GM19328 (cell line): ENCODE data around the gene MS4A10.

Source experiments
- ATAC-seq: cut with Tn5 transposase; IDR thresholded peaks from one replicate; pipeline ENCODE4 v1.9.1; 2021; ENCODE audit warnings: mild to moderate bottlenecking, moderate library complexity; ENCODE audit not compliant: unreplicated experiment

Gene MS4A10

DNA sequence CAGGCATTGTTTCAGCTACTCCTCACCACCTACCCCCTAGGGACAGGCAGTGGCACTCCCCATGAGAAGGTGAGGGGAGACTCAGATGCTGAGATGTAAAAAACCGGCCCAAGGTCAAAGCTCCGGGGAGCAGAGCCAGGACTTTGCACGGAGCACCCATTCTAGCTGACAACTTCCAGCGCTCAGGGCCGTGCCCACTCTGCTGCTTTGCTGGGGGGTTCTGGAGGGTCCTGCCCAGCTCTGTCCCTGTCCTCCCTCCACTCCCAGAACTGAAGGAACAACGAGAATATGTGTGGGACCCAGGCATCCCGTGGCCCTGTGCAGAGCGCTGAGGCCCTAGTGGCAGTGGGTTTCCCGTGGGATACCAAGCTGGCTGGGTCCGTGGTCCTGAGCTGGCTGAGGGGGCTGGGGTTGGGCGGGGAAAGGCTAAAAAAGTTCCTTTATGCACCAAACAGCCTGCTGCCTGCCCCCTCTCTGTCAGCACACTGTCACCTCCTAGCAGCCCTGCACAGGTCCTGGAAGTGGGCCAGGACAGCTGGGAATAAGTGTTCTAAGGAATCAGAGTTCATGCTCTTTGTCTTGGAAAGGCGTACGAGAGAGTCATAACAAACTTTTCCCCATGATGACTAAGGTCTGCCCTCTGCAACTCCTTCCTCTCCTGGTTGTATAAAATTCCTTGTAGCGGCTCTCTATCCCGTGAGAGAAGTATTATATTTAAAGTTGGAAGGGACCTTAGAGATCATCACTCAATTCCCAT is 1.9 kb downstream of the MS4A10 start:
- no peak for ATAC-seq

DNA sequence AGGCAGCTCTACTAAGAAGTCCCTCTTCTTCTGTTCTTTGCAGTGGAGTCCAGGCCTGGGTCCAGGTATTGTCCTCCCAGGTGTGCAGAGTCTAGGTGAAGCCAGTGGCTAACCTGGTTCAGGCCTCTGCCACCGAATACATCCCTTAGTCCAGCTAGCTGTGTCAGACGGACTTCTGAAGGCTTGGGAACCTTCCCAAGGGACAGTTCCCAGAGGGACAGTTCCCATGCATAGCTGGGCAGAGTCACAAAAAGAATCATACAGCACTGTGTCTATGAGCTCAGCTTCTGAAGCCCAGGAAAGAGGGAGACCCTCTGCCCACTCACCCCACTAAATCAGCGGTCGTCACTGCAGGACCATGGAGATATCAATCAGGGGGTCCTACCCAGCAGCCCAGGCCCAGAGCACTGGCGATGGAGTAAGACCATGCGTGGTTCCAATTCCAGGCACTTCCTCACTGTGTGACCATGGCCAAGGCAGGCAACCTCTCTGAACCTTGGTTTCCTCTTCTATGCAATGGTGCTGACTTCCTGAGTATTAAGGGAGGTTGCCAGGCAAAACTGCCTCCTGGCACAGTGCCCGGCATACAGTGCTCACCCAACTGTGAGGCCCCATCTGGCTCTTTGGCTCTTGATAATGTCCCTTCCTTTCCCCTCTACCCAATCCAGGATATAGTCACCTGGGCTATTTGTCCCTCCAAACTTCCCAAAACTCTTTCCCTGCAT is 3.4 kb downstream of the MS4A10 start:
- ATAC-seq, result no peak

DNA sequence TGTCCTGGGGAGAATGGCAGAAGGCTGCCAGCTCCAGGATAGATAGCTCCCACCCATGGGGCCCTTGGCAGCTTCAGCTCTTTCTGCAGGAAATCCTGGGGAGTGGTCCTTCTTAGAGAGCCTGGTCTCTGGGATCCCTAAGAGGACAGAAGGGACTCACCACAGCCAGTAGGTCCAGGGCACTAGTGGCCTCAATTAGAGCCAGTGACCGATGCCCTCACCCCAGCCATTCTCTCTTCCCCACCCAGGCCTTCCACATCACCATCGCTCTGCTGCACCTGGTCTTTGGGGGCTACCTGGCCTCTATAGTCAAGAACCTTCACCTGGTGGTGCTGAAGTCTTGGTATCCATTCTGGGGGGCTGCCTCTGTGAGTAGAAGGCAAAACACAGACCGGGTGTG is 5.6 kb downstream of the MS4A10 start:
- ATAC-seq, result no peak

DNA sequence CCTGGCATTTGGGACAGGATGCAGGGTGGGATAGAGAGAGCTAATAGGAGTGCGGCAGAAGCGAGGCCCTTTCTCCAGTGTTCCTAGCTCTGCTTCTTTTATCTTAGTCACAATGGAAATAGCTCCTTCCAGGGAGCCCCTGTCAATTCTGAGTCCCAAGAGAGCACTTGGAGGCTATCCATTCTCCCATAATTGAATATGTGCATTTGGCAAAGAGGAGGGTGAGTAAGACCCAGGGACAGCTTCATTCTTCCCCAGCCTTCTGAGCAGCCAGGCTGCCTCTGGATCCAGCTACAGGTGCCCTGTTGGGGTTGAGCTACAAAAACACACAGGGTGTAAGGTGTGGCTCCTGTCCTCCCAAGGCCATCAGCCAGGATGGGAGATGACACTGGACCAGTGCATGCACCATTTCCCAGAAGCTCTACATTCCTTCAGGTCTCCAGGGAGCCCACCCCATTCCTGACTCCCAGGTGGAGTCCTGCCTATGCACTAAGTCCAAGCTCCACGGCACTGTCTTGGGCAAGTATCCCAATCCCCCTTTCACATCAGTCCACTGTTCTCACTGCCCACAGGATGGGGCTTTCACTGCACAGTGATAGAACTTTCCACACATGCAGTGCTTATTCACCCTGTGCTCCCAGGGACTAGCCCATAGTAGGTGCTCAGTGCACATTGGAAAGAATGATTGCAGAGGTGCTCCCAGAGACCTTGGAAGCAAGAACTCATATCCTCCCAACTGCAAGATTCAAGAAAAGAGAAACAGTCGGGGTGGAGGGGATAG is 6.2 kb downstream of the MS4A10 start:
- no peak for ATAC-seq

DNA sequence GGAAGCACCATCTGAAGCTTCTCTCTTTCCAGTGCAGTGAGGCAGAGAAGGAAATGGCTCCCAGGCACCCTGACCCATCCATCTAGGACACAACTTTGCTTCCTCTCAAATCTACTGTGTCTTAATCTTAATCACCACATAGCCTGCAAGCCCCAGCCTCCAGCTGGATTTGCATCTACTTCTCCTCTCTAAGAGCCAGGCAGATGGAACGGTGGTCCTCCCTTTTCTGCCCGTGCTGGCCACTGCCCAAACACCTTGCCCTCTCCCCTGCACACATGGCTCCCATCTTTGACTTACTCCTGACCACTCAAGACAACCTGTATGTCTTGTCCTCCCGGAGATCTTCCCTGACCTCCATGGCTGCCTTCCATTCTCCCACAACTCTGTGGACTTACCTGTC is 7.4 kb downstream of the MS4A10 start:
- no peak for ATAC-seq

- no peak for ATAC-seq
These were observed 10.2 kb downstream of the MS4A10 start for GRCh38 chr11:60795291-60795690.

DNA sequence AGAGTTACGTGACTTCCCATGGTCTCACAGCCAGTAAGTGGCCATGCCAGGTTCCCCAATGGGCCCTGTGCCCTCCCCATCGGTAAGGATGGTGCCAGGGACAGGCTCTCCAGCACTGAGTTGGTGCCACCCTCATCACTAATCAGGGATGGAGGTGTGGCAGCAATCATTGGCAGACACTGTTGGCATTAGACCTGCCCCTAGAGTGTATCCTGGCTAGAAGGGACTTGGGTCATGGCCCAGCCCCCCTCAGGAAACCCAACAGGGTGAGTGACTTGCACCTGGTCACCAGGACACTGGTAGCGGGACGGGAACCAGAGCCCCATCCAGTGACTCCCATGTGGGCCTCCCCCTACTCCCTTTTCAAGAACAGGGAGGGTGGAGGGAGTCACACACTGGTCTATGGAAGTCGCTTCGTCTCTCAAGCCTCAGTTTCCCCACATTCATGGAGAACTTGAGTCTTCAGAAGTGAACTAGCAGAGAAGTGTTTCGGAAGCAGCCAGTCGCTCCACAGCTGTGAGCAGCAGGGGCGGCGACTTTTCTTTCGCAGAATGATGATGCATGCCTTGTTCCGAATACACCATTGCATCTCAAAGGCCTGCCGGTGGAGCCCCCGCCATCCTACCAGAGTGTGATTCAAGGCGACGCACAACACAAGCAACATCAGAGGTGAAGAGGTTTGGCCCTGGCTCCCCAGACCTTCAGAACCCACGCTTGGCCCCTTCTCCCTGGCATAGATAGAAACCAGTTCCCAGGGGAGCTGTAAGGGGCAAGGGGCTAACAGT is 12.9 kb downstream of the MS4A10 start:
- no peak for ATAC-seq

DNA sequence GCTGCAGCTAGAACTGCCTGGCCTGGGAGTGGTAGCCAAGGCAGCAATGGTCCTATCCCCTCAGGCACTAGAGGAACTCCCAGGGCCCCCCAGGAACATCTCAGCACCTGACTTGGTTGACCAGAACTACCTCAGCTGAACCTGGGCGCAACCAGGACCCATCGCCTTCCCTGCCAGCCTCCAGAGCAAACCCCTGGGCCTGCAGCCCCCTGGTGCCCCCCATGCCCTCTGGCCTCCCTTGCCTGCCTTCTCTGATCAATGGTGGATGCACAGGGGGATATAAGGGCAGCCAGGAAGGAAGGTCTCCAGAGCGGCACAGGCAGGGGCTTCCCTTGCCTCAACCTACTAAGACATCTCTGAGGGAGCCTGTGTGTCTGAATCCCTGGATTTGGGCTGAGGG is 13.5 kb downstream of the MS4A10 start:
- ATAC-seq, result no peak

DNA sequence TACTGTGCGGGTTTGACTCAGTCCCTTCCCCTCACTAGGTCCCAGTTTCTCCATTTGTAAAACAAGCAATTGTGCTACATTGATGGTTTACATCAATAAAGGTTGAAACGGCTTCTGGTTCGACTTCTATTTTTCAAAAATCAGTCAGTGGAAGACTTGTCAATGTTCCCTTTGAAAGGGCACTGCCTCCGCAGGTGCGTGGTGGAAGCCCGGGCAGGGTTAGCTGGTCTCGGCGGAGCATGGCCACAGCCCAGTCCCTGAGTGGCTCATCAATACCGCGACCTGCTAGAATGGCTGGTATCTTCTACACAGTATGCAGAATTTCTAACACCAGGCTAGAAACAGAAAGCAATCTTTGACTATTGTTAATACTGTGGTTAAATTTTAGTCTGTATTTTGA is 16.1 kb downstream of the MS4A10 start:
- ATAC-seq, result no peak

DNA sequence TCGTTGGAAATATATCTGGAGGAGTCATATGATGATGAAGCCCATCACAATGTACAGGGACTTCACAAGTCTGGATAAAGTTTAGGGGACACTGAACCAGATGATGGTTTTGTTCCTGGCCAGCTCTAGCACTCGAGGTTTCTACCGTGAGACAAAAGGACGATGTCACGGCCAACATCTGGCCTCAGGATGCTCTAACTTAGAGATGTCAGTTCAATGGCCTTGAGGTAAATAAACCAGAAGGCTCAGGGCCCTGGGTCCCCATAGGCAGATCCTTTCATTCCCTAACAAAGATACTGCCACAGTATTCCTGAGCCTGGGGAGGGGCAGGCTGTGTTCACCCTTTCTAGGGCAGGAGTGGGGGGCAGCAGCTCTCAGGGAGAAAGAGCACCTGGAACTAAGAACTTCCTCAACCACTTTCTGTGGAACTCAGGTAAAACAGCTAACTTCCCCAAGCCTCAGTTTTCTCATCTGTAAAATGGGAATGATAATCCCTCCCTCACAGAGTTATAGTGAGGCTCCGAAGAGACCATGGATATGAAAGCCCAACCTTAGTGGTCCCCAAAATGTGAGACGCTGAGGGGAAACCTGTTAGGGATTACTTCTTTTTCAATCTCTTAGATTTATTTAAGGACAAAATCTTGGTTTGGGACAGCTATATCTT is 18.3 kb downstream of the MS4A10 start:
- no peak for ATAC-seq

DNA sequence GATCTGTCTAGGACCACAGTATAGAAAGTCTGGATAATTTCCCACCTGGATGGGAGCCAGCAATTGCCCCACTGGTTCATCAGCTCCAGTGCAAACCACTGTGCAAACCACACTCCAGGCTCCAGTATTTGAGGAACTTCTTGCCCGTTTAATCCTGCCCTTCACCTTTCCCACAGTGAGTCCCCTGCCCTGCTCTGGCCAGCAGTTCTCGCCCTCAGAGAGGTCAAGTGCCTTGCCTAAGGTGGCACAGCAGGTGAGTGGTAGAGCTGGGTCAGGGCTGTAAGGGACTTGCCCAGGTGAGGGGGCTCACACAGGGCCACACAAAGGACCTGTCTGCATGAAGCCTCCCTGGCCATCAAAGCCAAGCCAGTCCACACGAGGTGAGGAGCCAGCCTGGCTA is 24.1 kb downstream of the MS4A10 start:
- no peak for ATAC-seq

GRCh38 chr11:60809691-60810090 is 24.6 kb downstream of the MS4A10 start:
- ATAC-seq, result no peak

DNA sequence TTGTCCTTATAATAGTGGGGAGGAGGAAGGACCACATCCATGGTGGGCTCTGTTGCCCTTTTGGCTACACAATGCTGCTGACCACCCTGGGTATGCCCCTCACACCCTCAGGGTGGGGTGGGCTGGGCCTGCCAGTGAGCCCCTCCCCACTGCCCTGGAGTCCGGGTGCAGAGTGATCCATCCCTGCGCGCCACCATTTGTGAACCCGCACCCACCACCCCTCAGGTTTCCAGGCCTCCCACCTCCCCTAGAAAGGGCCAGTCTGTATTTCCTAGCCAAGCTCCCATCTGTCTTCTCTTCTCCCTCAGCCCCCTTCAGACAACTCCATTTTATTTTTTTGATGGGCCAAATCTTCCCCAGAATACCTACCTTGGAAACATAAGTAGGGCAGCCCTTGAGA is 25.0 kb downstream of the MS4A10 start:
- no peak for ATAC-seq

GRCh38 chr11:60810569-60810968 is 25.4 kb downstream of the MS4A10 start:
- no peak for ATAC-seq

GRCh38 chr11:60813324-60813723 is 28.2 kb downstream of the MS4A10 start:
- no peak for ATAC-seq

- ATAC-seq, result no peak
These were observed 29.0 kb downstream of the MS4A10 start for GRCh38 chr11:60814112-60814511.

DNA sequence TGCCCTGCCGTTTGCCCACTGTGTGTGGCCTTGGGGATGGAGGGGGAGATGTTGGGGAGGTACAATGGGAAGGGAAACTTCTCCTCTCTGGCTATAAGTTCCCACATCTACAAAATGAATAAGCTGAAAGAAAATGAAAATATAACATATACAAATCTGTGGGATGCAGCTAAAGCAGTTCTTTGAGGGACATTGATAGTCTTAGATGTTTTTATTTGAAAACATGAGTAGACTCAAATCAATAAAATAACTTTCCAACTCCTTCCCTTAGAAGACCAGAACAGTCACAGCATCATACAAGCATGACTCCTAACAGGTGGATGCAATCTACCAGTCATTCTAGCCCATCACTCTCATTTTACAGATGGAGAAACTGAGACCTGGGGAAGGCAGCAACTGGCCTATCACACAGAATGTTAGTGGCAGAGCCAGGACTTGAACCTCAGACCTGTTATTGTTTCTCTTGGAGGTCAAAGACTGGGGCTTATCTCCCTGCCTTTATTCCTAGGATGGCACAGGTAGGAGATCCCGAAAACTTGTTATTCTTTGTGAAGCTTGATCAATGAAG is 31.5 kb downstream of the MS4A10 start:
- no peak for ATAC-seq

DNA sequence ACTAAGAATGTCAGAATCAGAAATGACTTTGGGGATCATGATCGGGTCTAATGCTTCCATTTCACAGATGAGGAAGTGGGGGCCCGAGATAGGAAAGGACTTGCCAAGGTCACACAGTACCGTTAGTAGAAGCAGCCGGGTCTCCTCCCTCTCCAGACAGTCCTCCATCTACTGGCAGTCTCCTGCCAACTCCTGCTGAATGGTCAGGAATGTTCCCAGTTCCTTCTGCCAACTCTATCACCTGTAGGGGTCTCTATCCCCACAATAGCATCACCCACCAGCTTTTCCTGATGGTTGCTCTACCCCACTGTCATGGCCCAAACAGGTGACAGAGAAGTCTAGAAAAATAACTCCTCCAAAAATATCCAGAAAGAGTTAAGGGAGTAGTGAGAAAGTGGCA is 32.9 kb downstream of the MS4A10 start:
- no peak for ATAC-seq

- no peak for ATAC-seq
These were observed 36.9 kb downstream of the MS4A10 start for GRCh38 chr11:60821827-60822599.
